ENCODE measurements around the gene SETBP1.

Gene SETBP1

GRCh38 chr18:44733754-44734465, 53.2 kb downstream of the SETBP1 start:
- Histone ChIP-seq H3K79me2 (peaks cover 16% of the 10 kb centered on the region), H3K4me3 (ENCODE audit: low read depth, low read length) (no peak overlapping the region), H3K9me3 (ENCODE audit: control insufficient read depth, low read length) (no peaks in the 10 kb centered on the region), H3K36me3 (ENCODE audit: control insufficient read depth, insufficient read depth, low read length) (no peaks in the 10 kb centered on the region), H3K4me2 (ENCODE audit: low read length) (no peak overlapping the region), H2AFZ (no peak overlapping the region), H3K4me1 (peaks cover 27% of the 10 kb centered on the region), H3K9ac (no peak overlapping the region), H3K27ac (no peak overlapping the region), H3K27me3 (ENCODE audit: control insufficient read depth, insufficient read depth, low read length) (no peaks in the 10 kb centered on the region)
- no peak for TF ChIP-seq CTCF (IDR thresholded peaks at IDR 0.05)

GRCh38 chr18:44735096-44735495, 54.4 kb downstream of the SETBP1 start:
- Histone ChIP-seq H3K27me3 (ENCODE audit: control insufficient read depth, insufficient read depth, low read length) (no peaks in the 10 kb centered on the region), H3K36me3 (ENCODE audit: control insufficient read depth, insufficient read depth, low read length) (no peaks in the 10 kb centered on the region), H3K27ac (no peak overlapping the region), H3K9me3 (ENCODE audit: control insufficient read depth, low read length) (no peaks in the 10 kb centered on the region), H3K4me3 (ENCODE audit: low read depth, low read length) (no peak overlapping the region), H3K4me1 (peaks cover 21% of the 10 kb centered on the region), H2AFZ (no peak overlapping the region), H3K4me2 (ENCODE audit: low read length) (no peak overlapping the region), H3K79me2 (peaks cover 18% of the 10 kb centered on the region), H3K9ac (no peak overlapping the region)
- TF ChIP-seq CTCF (IDR thresholded peaks at IDR 0.05), result no peak

- TF ChIP-seq CTCF (IDR thresholded peaks at IDR 0.05), result no peak
- no peak overlapping the region for H3K4me2 ChIP-seq (ENCODE audit: low read length)
- no peak overlapping the region for H3K9ac ChIP-seq
- H2AFZ ChIP-seq, result no peak overlapping the region
- no peaks in the 10 kb centered on the region for H3K9me3 ChIP-seq (ENCODE audit: control insufficient read depth, low read length)
- no peaks in the 10 kb centered on the region for H3K36me3 ChIP-seq (ENCODE audit: control insufficient read depth, insufficient read depth, low read length)
- peaks cover 27% of the 10 kb centered on the region for H3K4me1 ChIP-seq
- H3K79me2 ChIP-seq, result peaks cover 26% of the 10 kb centered on the region
- H3K4me3 ChIP-seq (ENCODE audit: low read depth, low read length), result no peak overlapping the region
- H3K27me3 ChIP-seq (ENCODE audit: control insufficient read depth, insufficient read depth, low read length), result no peaks in the 10 kb centered on the region
- H3K27ac ChIP-seq, result no peak overlapping the region
These were observed 56.1 kb downstream of the SETBP1 start for GRCh38 chr18:44736664-44737380.

GRCh38 chr18:44737623-44738022, 56.9 kb downstream of the SETBP1 start:
- H3K4me1 ChIP-seq, result peaks cover 19% of the 10 kb centered on the region
- no peak overlapping the region for H3K9ac ChIP-seq
- H3K4me2 ChIP-seq (ENCODE audit: low read length), result no peak overlapping the region
- no peak overlapping the region for H2AFZ ChIP-seq
- no peaks in the 10 kb centered on the region for H3K27me3 ChIP-seq (ENCODE audit: control insufficient read depth, insufficient read depth, low read length)
- peaks cover 32% of the 10 kb centered on the region for H3K79me2 ChIP-seq
- no peak for TF ChIP-seq CTCF (IDR thresholded peaks at IDR 0.05)
- H3K27ac ChIP-seq, result no peak overlapping the region
- no peak overlapping the region for H3K4me3 ChIP-seq (ENCODE audit: low read depth, low read length)
- no peaks in the 10 kb centered on the region for H3K9me3 ChIP-seq (ENCODE audit: control insufficient read depth, low read length)
- H3K36me3 ChIP-seq (ENCODE audit: control insufficient read depth, insufficient read depth, low read length), result no peaks in the 10 kb centered on the region

Measured in parathyroid adenoma (tissue), 2 donors.